ENCODE data around the gene TSR2.
"Not testable (repeated sequence)": the region's sequence is repeated elsewhere in the genome, so short reads cannot be mapped to it uniquely, and the experiment has no call there.

The TSR2 gene

DNA sequence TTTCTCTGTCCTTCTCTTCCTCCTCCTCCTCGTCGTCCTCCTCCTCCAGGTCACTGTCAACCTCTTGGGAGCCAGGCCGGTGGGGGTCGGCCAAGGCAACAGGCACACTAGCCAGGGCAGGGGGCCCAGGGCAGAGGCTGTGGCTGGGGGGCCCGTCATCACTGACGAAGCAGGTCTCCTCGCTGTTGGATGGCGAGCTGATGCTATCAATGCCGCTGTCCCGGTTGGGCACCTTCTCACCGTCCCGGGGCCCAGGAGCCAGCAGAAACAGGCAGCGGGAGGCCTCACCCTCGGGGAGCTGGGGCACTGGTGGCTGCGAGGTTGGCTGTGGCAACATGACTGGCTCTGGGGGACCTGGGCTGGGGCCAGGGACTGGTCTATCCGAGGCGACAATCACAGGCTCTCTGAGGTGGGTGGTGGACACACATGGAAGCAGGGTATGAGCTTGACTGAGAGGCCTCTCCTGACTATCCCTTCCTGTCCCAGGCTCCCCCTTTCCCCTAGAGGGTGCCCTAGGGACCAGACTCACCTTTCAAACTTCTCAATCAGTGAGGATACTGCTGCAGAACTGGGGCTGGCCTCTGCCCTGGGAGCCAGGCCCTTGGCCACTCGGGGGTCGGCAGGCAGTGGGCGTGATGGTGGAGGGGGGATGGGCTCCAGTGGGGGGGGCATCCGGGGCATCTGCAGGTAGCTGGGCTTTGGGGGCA lies 30.0 kb downstream of the TSR2 start:
- in situ Hi-C loops (cut with MboI; ENCODE audit: low sequenced_read_pairs) = no loop called here

- in situ Hi-C loops (cut with MboI; ENCODE audit: low sequenced_read_pairs) = no loop called here
Observed at GRCh38 chrX:54473993-54474859, 34.0 kb downstream of the TSR2 start.

- in situ Hi-C loops (cut with MboI; ENCODE audit: low sequenced_read_pairs) = no loop called here
Observed at GRCh38 chrX:54479136-54480111, 39.2 kb downstream of the TSR2 start.

DNA sequence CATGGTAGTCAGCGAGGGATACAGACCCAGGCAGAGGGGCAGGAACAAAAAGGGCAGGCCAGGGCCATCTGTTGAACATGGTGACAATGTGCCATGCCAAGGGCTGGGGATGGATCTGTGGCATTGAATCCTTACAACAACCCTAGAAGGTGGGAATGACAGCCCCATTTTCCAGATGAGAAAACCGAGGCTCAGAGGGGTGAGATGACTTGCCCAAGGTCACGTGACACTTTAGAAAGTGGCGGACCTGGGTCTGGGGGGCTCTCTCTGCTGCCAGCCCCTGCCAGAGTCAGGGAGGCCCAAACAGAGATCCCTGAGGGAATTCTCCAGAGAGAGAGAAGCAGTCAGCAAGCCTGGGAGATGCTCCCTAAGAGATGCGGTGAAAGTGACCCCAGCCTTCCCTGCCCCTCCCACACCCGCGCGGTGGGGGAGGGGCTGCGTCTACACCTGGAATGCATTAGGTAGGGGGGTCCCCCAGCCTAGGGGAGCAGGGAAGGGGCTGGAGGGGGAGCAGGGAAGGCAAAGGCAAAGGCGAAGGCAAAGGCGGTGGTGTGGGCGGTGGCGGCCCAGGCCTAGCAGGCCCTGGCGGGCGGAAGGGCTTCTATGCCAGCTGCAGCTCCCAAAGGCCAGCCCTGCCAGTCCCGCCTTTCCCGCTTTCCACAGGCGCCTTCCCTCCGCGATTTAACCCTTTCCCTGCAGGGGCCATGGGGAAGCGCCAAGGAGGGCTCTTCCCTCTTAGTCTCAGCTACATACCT lies 42.8 kb downstream of the TSR2 start:
- in situ Hi-C loops (cut with MboI; ENCODE audit: low sequenced_read_pairs) = no loop called here

DNA sequence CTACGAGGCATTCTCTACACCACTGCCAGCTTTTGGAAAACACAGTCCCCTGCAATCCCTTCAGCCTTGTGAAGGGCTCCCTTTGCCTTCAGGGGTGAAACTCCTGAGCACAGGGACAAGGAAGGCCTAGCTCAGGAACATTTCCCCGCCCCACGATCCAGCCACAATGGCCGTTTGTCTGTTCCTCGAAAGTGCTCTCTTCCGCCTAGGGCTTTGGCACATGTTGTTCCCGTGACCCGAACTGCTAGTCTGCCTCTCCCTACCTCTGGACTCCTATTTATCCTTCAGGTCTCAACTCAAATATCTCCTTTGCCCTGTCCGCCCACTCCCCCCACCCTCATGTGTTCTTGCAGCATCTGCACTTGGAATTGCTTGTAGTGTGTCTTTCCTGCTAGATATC lies 43.7 kb downstream of the TSR2 start:
- in situ Hi-C loops (cut with MboI; ENCODE audit: low sequenced_read_pairs) = no loop called here

GRCh38 chrX:54484666-54485065 lies 44.5 kb downstream of the TSR2 start:
- in situ Hi-C loops (cut with MboI; ENCODE audit: low sequenced_read_pairs) = no loop called here

- in situ Hi-C loops (cut with MboI; ENCODE audit: low sequenced_read_pairs) = not testable (repeated sequence)
Observed at GRCh38 chrX:54489819-54490218, 49.6 kb downstream of the TSR2 start.

GRCh38 chrX:54492340-54492739 lies 52.1 kb downstream of the TSR2 start:
- in situ Hi-C loops (cut with MboI; ENCODE audit: low sequenced_read_pairs) = no loop called here

GRCh38 chrX:54494166-54494988 lies 54.2 kb downstream of the TSR2 start:
- in situ Hi-C loops (cut with MboI; ENCODE audit: low sequenced_read_pairs) = no loop called here
